Activated gamma-delta T cell (primary cell): ENCODE data around the gene ANGEL2.

Experiments
- DNase-seq: peaks from one replicate; lab custom pipeline; 2025; lab: John Stamatoyannopoulos, UW

The ANGEL2 gene

GRCh38 chr1:212951126-212951946, 64.3 kb downstream of the ANGEL2 start:
- DNase-seq = no peak

GRCh38 chr1:212950243-212951125, 65.2 kb downstream of the ANGEL2 start, which contains the start of gene VASH2:
Gene VASH2, plus strand, starts transcription at chr1:212950541. Its CDS starts 1,002 bp downstream, at chr1:212951543.
- no peak for DNase-seq

- DNase-seq = no peak
Measured at GRCh38 chr1:212949771-212950170, 65.9 kb downstream of the ANGEL2 start.

- DNase-seq = no peak
Measured at GRCh38 chr1:212946872-212947271, 68.8 kb downstream of the ANGEL2 start.

GRCh38 chr1:212945463-212946160, 70.1 kb downstream of the ANGEL2 start:
- no peak for DNase-seq

- no peak for DNase-seq
Measured at GRCh38 chr1:212945056-212945455, 70.6 kb downstream of the ANGEL2 start.

GRCh38 chr1:212944229-212944901, 71.3 kb downstream of the ANGEL2 start:
- no peak for DNase-seq

- no peak for DNase-seq
Measured at GRCh38 chr1:212943393-212943710, 72.3 kb downstream of the ANGEL2 start.

GRCh38 chr1:212942679-212943392, 72.8 kb downstream of the ANGEL2 start:
- DNase-seq = no peak
